CD4-positive, alpha-beta T cell (primary cell): Measurements from ENCODE around the gene CCDC9B. TPM values are rescaled to one million over a fixed set of nuclear protein-coding genes. Genes with fewer than 3 reads are reported as not detected.

Experiments
- ATAC-seq: fragments of 200-7000 bp; cut with Tn5 transposase; one replicate; pipeline ENCODE4 v1.10.0; 2022; ENCODE audit warnings: mild to moderate bottlenecking; ENCODE audit not compliant: poor library complexity
- CTCF ChIA-PET: fragments of 350-600 bp; sonication (Branson Sonifier 250); formaldehyde crosslinking; loops from one replicate; lab custom pipeline; 2021; ENCODE audit warnings: antibody characterized with exemption, inconsistent platforms; lab: Charles Lee
- POLR2A ChIA-PET: fragments of 350-600 bp; sonication (Branson Sonifier 250); formaldehyde crosslinking; loops from one replicate; lab custom pipeline; 2021; ENCODE audit warnings: antibody characterized with exemption, inconsistent platforms; lab: Charles Lee
- DNase-seq, 14 experiments: peaks; one replicate each; pipeline ENCODE4 v3.0.0-alpha.2; 2013 to 2020; ENCODE audit warnings: mixed read lengths in 2 of 14
- H3K27ac ChIP-seq, 2 donors: one replicate each; pipeline versions ENCODE4 v1.5.1 to v1.7.0; 2013; ENCODE audit warnings: low read length in 2 of 2, low read depth in 1 of 2, mild to moderate bottlenecking in 1 of 2
- H3K27me3 ChIP-seq, 2 experiments: 1 replicate in 1 of 2; 2 replicates in 1 of 2; pipeline versions ENCODE4 v1.6.1 to v1.7.0; 2013; ENCODE audit warnings: low read length in 2 of 2, control low read depth in 1 of 2, mild to moderate bottlenecking in 1 of 2, moderate library complexity in 1 of 2; ENCODE audit not compliant: insufficient read depth in 2 of 2, control insufficient read depth in 1 of 2
- H3K36me3 ChIP-seq: one replicate; pipeline ENCODE4 v1.6.1; 2013; ENCODE audit warnings: low read length, control low read depth; ENCODE audit not compliant: insufficient read depth
- H3K4me1 ChIP-seq: one replicate; pipeline ENCODE4 v1.6.1; 2013; ENCODE audit warnings: low read length, control low read depth; ENCODE audit not compliant: insufficient read depth
- H3K4me3 ChIP-seq: one replicate; pipeline ENCODE4 v1.5.1; 2013; ENCODE audit warnings: mild to moderate bottlenecking, low read length, moderate library complexity
- H3K9me3 ChIP-seq, 2 experiments: 1 replicate in 1 of 2; 2 replicates in 1 of 2; pipeline versions ENCODE4 v1.6.1 to v1.7.0; 2013; ENCODE audit warnings: low read length in 2 of 2, mild to moderate bottlenecking in 2 of 2, control low read depth in 1 of 2, moderate library complexity in 1 of 2; ENCODE audit not compliant: control insufficient read depth in 1 of 2, insufficient read depth in 1 of 2
- H3K27ac Mint-ChIP-seq: one replicate; pipeline ENCODE4 v1.8.0; 2020; ENCODE audit warnings: mixed read lengths
- H3K27me3 Mint-ChIP-seq: one replicate; pipeline ENCODE4 v1.8.0; 2021; ENCODE audit warnings: mixed read lengths
- H3K36me3 Mint-ChIP-seq: one replicate; pipeline ENCODE4 v1.8.0; 2021; ENCODE audit warnings: low read depth, mixed read lengths
- H3K4me1 Mint-ChIP-seq: one replicate; pipeline ENCODE4 v1.8.0; 2021; ENCODE audit warnings: low read depth, mixed read lengths
- H3K4me3 Mint-ChIP-seq: one replicate; pipeline ENCODE4 v1.8.0; 2020; ENCODE audit warnings: mild to moderate bottlenecking, mixed read lengths
- H3K9me3 Mint-ChIP-seq: one replicate; pipeline ENCODE4 v1.8.0; 2020; ENCODE audit warnings: mixed read lengths
- CTCF ChIP-seq: fragments of 200-600 bp; IDR thresholded peaks from one replicate; pipeline ENCODE4 v1.8.0; 2022; ENCODE audit warnings: antibody characterized with exemption, mild to moderate bottlenecking
- intact Hi-C, 2 experiments: fragments of 100-400 bp; cut with DNase I in 1 of 2; cut with micrococcal nuclease in 1 of 2; formaldehyde crosslinking; loops; one replicate each; pipeline versions ENCODE4 v1.15.1 to v1.9.0; 2023 to 2025; cut with DNase I, micrococcal nuclease
- total RNA-seq, 174 experiments: library from RNA in 2 of 174; stranded (reverse) in 2 of 174; gene quantifications; one replicate each; pipeline ENCODE4 v1.2.3 and lab custom pipeline; 2021 to 2026

The CCDC9B gene
- total RNA-seq, 2 experiments from 2014 or later = 1.0 to 1.5 TPM

- ATAC-seq (no peak), DNase-seq (peak in 4 of 14 experiments; percentile 29 to 45 (median 36))
- Histone ChIP-seq H3K9me3 (no peaks in the 10 kb centered on the region), H3K27ac (peak overlapping the region; percentile 34 to 43), H3K4me1 (peaks cover 49% of the 10 kb centered on the region), H3K4me3 (peak overlapping the region; percentile 98), H3K36me3 (peaks cover 25% of the 10 kb centered on the region), H3K27me3 (no peaks in the 10 kb centered on the region)
- ChIA-PET POLR2A (interaction anchor here (0.6 to 4.6 kb wide), 20 partner anchors 11 to 258 kb away, joined by 3 to 65 read pairs (median 4); partner anchors contain the start of genes ANKRD63, CCDC32, DISP2 and INAFM2), CTCF (interaction anchor here (1.0 to 6.4 kb wide), 13 partner anchors 10 to 267 kb away, joined by 4 to 55 read pairs (median 8); partner anchors contain the start of genes ANKRD63, INAFM2 and SRP14)
- Mint-ChIP-seq H3K27ac (peak overlapping the region; percentile 95), H3K4me1 (peaks cover 52% of the 10 kb centered on the region), H3K27me3 (no peaks in the 10 kb centered on the region), H3K36me3 (peaks cover 44% of the 10 kb centered on the region), H3K9me3 (no peaks in the 10 kb centered on the region), H3K4me3 (peak overlapping the region; percentile 96)
- no peak for TF ChIP-seq CTCF
- intact Hi-C loops = loop anchor here in 1 of 2 experiments (1.0 to 2.0 kb wide), 3 partner anchors 16 to 32 kb away; partner anchors contain the start of gene INAFM2
Observed at GRCh38 chr15:40306908-40307307, 33.8 kb downstream of the CCDC9B start.

- intact Hi-C loops = loop anchor here in 1 of 2 experiments (2.0 kb wide), 2 partner anchors 16 to 32 kb away; partner anchors contain the start of gene INAFM2
- Mint-ChIP-seq H3K9me3 (no peaks in the 10 kb centered on the region), H3K27ac (peak overlapping the region; percentile 95), H3K36me3 (peaks cover 50% of the 10 kb centered on the region), H3K27me3 (no peaks in the 10 kb centered on the region), H3K4me1 (peaks cover 52% of the 10 kb centered on the region), H3K4me3 (peak overlapping the region; percentile 96)
- Histone ChIP-seq H3K36me3 (peaks cover 31% of the 10 kb centered on the region), H3K9me3 (no peaks in the 10 kb centered on the region), H3K4me1 (peaks cover 52% of the 10 kb centered on the region), H3K27ac (no peak overlapping the region), H3K27me3 (no peaks in the 10 kb centered on the region), H3K4me3 (peak overlapping the region; percentile 98)
- no peak for TF ChIP-seq CTCF
- CTCF ChIA-PET = interaction anchor here (2.6 to 5.4 kb wide), 4 partner anchors 15 to 32 kb away, joined by 15 to 55 read pairs (median 26); partner anchors contain the start of genes ANKRD63 and INAFM2
- DNase-seq (peak in 2 of 14 experiments; percentile 34 to 36), ATAC-seq (no peak)
- POLR2A ChIA-PET = interaction anchor here (0.8 to 4.6 kb wide), 10 partner anchors 10 to 100 kb away, joined by 3 to 65 read pairs (median 10); partner anchors contain the start of genes ANKRD63, DISP2 and INAFM2
Observed at GRCh38 chr15:40306371-40306770, 34.4 kb downstream of the CCDC9B start.

- Histone ChIP-seq H3K27ac (no peak overlapping the region), H3K4me1 (peaks cover 52% of the 10 kb centered on the region), H3K36me3 (peaks cover 42% of the 10 kb centered on the region), H3K27me3 (no peaks in the 10 kb centered on the region), H3K9me3 (peaks cover 6% of the 10 kb centered on the region in 2 experiments), H3K4me3 (no peak overlapping the region)
- no peaks in the 10 kb centered on the region for H3K9me3 Mint-ChIP-seq
- no peak for ATAC-seq
- no peak overlapping the region for H3K27ac Mint-ChIP-seq
- H3K27me3 Mint-ChIP-seq = no peaks in the 10 kb centered on the region
- intact Hi-C loops = no loop called here
- no peak for DNase-seq
- peaks cover 61% of the 10 kb centered on the region for H3K36me3 Mint-ChIP-seq
- H3K4me3 Mint-ChIP-seq = peak overlapping the region; percentile 96
- no peak for TF ChIP-seq CTCF
- POLR2A ChIA-PET = interaction anchor here (0.6 to 4.6 kb wide), 3 partner anchors 12 to 23 kb away, joined by 4 to 28 read pairs (median 4); partner anchors contain the start of gene ANKRD63
- CTCF ChIA-PET = interaction anchor here (1.2 kb wide), 1 partner anchor 18 kb away, joined by 3 read pairs; no protein-coding TSS in a partner anchor
- H3K4me1 Mint-ChIP-seq = peaks cover 52% of the 10 kb centered on the region
Observed at GRCh38 chr15:40305281-40305680, 35.5 kb downstream of the CCDC9B start.
